Liver (tissue), 9 donors: ENCODE data around the gene INSIG2. TPM values are rescaled to one million over a fixed set of nuclear protein-coding genes. Genes with fewer than 3 reads are reported as not detected.

Experiments
- DNase-seq: peaks from one replicate; pipeline ENCODE4 v3.0.0-alpha.2; 2017; ENCODE audit warnings: low spot score
- H3K27ac ChIP-seq, 2 donors: one replicate each; pipeline ENCODE4 v1.7.0; 2013; ENCODE audit warnings: inconsistent platforms in 2 of 2, low read length in 2 of 2, control low read depth in 1 of 2, low read depth in 1 of 2, mild to moderate bottlenecking in 1 of 2
- H3K27me3 ChIP-seq, 4 donors: one replicate each; pipeline versions ENCODE4 v1.6.1 to v1.7.0; 2013; ENCODE audit warnings: low read length in 3 of 4, inconsistent platforms in 1 of 4, mild to moderate bottlenecking in 1 of 4, moderate library complexity in 1 of 4; ENCODE audit not compliant: control insufficient read depth in 4 of 4, insufficient read depth in 4 of 4
- H3K36me3 ChIP-seq, 4 donors: one replicate each; pipeline versions ENCODE4 v1.6.1 to v1.7.0; 2013; ENCODE audit warnings: low read length in 3 of 4, mild to moderate bottlenecking in 3 of 4, low read depth in 1 of 4, moderate library complexity in 1 of 4; ENCODE audit not compliant: control insufficient read depth in 4 of 4, insufficient read depth in 3 of 4
- H3K4me1 ChIP-seq, 4 donors: one replicate each; pipeline versions ENCODE4 v1.6.1 to v1.7.0; 2013; ENCODE audit warnings: low read length in 3 of 4, mild to moderate bottlenecking in 3 of 4, moderate library complexity in 1 of 4; ENCODE audit not compliant: control insufficient read depth in 4 of 4, insufficient read depth in 4 of 4
- H3K4me3 ChIP-seq, 3 donors: one replicate each; pipeline versions ENCODE4 v1.6.1 to v1.7.0; 2013; ENCODE audit warnings: low read length in 3 of 3, control low read depth in 1 of 3, low read depth in 1 of 3, mild to moderate bottlenecking in 1 of 3
- H3K9ac ChIP-seq, 2 donors: one replicate each; pipeline ENCODE4 v1.7.0; 2013; ENCODE audit warnings: low read length in 2 of 2, mild to moderate bottlenecking in 2 of 2, moderate library complexity in 2 of 2, control low read depth in 1 of 2, low read depth in 1 of 2
- H3K9me3 ChIP-seq, 4 donors: one replicate each; pipeline versions ENCODE4 v1.6.1 to v1.7.0; 2013; ENCODE audit warnings: low read length in 3 of 4; ENCODE audit not compliant: control insufficient read depth in 4 of 4
- EGR1 ChIP-seq, 2 donors: IDR thresholded peaks; 2 replicates each; pipeline ENCODE4 v1.6.1; 2016 to 2018; ENCODE audit warnings: antibody characterized with exemption in 2 of 2, low read depth in 2 of 2
- FOXA1 ChIP-seq: IDR thresholded peaks from 2 replicates; pipeline ENCODE4 v1.6.1; 2016; ENCODE audit warnings: antibody characterized with exemption
- FOXA2 ChIP-seq: IDR thresholded peaks from 2 replicates; pipeline ENCODE4 v1.6.1; 2016; ENCODE audit warnings: antibody characterized with exemption
- GABPA ChIP-seq, 2 donors: IDR thresholded peaks in 1 of 2; conservative IDR thresholded peaks in 1 of 2; 2 replicates each; pipeline ENCODE4 v1.6.1; 2016; ENCODE audit warnings: antibody characterized with exemption in 2 of 2, mild to moderate bottlenecking in 1 of 2, moderate library complexity in 1 of 2
- HNF4A ChIP-seq, 2 donors: conservative IDR thresholded peaks; 2 replicates each; pipeline ENCODE4 v1.6.1; 2016; ENCODE audit warnings: antibody characterized with exemption in 2 of 2, mild to moderate bottlenecking in 2 of 2
- HNF4G ChIP-seq: IDR thresholded peaks from 2 replicates; pipeline ENCODE4 v1.6.1; 2016; ENCODE audit warnings: antibody characterized with exemption
- NR2F2 ChIP-seq: IDR thresholded peaks from 2 replicates; pipeline ENCODE4 v1.6.1; 2016; ENCODE audit warnings: antibody characterized with exemption
- RAD21 ChIP-seq, 2 donors: IDR thresholded peaks; 2 replicates each; pipeline ENCODE4 v1.6.1; 2016; ENCODE audit warnings: antibody characterized with exemption in 2 of 2, mild to moderate bottlenecking in 2 of 2
- RXRA ChIP-seq, 2 donors: IDR thresholded peaks; 2 replicates each; pipeline ENCODE4 v1.6.1; 2017 to 2018; ENCODE audit warnings: antibody characterized with exemption in 2 of 2, mild to moderate bottlenecking in 1 of 2
- SP1 ChIP-seq: IDR thresholded peaks from 2 replicates; pipeline ENCODE4 v1.6.1; 2018; ENCODE audit warnings: antibody characterized with exemption, mild to moderate bottlenecking
- TAF1 ChIP-seq: conservative IDR thresholded peaks from 2 replicates; pipeline ENCODE4 v1.6.1; 2016; ENCODE audit warnings: antibody characterized with exemption, mild to moderate bottlenecking
- WGBS: extraction: QIAGEN DNeasy Blood & Tissue Kit; methylation state at CpG from one replicate; pipeline ENCODE4 v1.1.7; 2013; 5-methylcytosine and 5-hydroxymethylcytosine counted together
- polyA plus RNA-seq, 2 donors: library from polyadenylated mRNA; stranded (reverse) in 1 of 2; unstranded in 1 of 2; fragments of 200-250 nt in 1 of 2; fragments of >200 nt in 1 of 2; fragmentation: Nextera tagmentation in 1 of 2; extraction: Ambion mirVana in 1 of 2; gene quantifications; one replicate each; pipeline versions ENCODE4 v1.2.1 to v1.2.3, GENCODE V29; 2013 to 2015
- total RNA-seq, 2 donors: library from RNA; depleted of rRNA; stranded (reverse); fragments of >200 nt; gene quantifications; one replicate each; pipeline ENCODE4 v1.2.3, GENCODE V29; 2014
- TF ChIP-seq, protein P1 (sequence below): IDR thresholded peaks from 2 replicates; pipeline ENCODE4 v1.6.1; 2016; ENCODE audit warnings: antibody characterized with exemption
- TF ChIP-seq, protein P2 (sequence below): IDR thresholded peaks from 2 replicates; pipeline ENCODE4 v1.6.1; 2016; ENCODE audit warnings: antibody characterized with exemption, mild to moderate bottlenecking
- TF ChIP-seq, protein P3 (sequence below): fragments of 150-350 bp; IDR thresholded peaks from 2 replicates; pipeline ENCODE4 v1.5.1; 2017; ENCODE audit warnings: improper control_type of control experiment, low read depth, low read length; ENCODE audit not compliant: missing input control
- TF ChIP-seq, protein P4 (sequence below): IDR thresholded peaks from 2 replicates; pipeline ENCODE4 v1.6.1; 2016; ENCODE audit warnings: antibody characterized with exemption
- TF ChIP-seq, protein P5 (sequence below): IDR thresholded peaks from 2 replicates; pipeline ENCODE4 v1.6.1; 2016; ENCODE audit warnings: antibody characterized with exemption
- donor health status: healthy.
- donor health status: healthy.
- donor health status: healthy.
- donor health status: healthy.
- donor health status: healthy.

INSIG2 gene
- total and polyA plus RNA-seq, 4 donors = 11.3 to 18.5 (median 15.6) TPM

DNA sequence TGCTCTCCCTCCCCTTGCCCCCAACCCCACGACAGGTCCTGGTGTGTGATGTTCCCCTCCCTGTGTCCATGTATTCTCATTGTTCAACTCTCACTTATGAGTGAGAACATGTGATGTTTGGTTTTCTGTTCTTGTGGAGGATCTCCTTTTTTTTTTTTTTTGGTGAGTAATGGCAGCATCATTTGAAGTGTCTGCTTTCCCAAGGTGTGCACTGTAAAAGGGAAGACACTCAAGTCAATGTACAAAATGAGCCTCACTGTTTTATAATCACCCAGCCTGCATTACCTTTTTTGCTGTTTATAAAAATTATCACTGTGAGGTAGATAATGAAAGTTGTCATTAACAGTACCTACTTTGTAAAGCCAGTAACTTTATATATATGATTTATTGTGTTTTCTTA is 56.9 kb downstream of the INSIG2 start:
- Histone ChIP-seq H3K27ac (peak overlapping the region; percentile 82 to 94), H3K9me3 (no peaks in the 10 kb centered on the region), H3K4me1 (peaks cover 0 to 31% (median 7%) of the 10 kb centered on the region in 4 donors), H3K36me3 (no peaks in the 10 kb centered on the region), H3K9ac (peak overlapping the region in 1 of 2 donors; percentile 79), H3K27me3 (no peaks in the 10 kb centered on the region), H3K4me3 (no peak overlapping the region)
- TF ChIP-seq HNF4G (no peak), SP1 (no peak), FOXA2 (no peak), TAF1 (no peak), GABPA (IDR thresholded peaks at IDR 0.05 in 1 of 2, conservative IDR thresholded peaks at IDR 0.05 in 1 of 2) (no peak), NR2F2 (no peak), HNF4A (conservative IDR thresholded peaks at IDR 0.05) (no peak), RXRA (IDR thresholded peaks at IDR 0.05) (no peak), FOXA1 (no peak), RAD21 (IDR thresholded peaks at IDR 0.05) (no peak), EGR1 (IDR thresholded peaks at IDR 0.05; ENCODE audit: low read depth in 2 of 2) (no peak)
- TF ChIP-seq, protein P1, sequence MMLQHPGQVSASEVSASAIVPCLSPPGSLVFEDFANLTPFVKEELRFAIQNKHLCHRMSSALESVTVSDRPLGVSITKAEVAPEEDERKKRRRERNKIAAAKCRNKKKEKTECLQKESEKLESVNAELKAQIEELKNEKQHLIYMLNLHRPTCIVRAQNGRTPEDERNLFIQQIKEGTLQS = no peak
- TF ChIP-seq, protein P2, sequence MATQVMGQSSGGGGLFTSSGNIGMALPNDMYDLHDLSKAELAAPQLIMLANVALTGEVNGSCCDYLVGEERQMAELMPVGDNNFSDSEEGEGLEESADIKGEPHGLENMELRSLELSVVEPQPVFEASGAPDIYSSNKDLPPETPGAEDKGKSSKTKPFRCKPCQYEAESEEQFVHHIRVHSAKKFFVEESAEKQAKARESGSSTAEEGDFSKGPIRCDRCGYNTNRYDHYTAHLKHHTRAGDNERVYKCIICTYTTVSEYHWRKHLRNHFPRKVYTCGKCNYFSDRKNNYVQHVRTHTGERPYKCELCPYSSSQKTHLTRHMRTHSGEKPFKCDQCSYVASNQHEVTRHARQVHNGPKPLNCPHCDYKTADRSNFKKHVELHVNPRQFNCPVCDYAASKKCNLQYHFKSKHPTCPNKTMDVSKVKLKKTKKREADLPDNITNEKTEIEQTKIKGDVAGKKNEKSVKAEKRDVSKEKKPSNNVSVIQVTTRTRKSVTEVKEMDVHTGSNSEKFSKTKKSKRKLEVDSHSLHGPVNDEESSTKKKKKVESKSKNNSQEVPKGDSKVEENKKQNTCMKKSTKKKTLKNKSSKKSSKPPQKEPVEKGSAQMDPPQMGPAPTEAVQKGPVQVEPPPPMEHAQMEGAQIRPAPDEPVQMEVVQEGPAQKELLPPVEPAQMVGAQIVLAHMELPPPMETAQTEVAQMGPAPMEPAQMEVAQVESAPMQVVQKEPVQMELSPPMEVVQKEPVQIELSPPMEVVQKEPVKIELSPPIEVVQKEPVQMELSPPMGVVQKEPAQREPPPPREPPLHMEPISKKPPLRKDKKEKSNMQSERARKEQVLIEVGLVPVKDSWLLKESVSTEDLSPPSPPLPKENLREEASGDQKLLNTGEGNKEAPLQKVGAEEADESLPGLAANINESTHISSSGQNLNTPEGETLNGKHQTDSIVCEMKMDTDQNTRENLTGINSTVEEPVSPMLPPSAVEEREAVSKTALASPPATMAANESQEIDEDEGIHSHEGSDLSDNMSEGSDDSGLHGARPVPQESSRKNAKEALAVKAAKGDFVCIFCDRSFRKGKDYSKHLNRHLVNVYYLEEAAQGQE = no peak
- TF ChIP-seq, protein P3, sequence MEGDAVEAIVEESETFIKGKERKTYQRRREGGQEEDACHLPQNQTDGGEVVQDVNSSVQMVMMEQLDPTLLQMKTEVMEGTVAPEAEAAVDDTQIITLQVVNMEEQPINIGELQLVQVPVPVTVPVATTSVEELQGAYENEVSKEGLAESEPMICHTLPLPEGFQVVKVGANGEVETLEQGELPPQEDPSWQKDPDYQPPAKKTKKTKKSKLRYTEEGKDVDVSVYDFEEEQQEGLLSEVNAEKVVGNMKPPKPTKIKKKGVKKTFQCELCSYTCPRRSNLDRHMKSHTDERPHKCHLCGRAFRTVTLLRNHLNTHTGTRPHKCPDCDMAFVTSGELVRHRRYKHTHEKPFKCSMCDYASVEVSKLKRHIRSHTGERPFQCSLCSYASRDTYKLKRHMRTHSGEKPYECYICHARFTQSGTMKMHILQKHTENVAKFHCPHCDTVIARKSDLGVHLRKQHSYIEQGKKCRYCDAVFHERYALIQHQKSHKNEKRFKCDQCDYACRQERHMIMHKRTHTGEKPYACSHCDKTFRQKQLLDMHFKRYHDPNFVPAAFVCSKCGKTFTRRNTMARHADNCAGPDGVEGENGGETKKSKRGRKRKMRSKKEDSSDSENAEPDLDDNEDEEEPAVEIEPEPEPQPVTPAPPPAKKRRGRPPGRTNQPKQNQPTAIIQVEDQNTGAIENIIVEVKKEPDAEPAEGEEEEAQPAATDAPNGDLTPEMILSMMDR = no peak
- TF ChIP-seq, protein P4, sequence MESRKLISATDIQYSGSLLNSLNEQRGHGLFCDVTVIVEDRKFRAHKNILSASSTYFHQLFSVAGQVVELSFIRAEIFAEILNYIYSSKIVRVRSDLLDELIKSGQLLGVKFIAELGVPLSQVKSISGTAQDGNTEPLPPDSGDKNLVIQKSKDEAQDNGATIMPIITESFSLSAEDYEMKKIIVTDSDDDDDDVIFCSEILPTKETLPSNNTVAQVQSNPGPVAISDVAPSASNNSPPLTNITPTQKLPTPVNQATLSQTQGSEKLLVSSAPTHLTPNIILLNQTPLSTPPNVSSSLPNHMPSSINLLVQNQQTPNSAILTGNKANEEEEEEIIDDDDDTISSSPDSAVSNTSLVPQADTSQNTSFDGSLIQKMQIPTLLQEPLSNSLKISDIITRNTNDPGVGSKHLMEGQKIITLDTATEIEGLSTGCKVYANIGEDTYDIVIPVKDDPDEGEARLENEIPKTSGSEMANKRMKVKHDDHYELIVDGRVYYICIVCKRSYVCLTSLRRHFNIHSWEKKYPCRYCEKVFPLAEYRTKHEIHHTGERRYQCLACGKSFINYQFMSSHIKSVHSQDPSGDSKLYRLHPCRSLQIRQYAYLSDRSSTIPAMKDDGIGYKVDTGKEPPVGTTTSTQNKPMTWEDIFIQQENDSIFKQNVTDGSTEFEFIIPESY = no peak
- DNase-seq = no peak
- WGBS = 81% methylated on average over 1 of the region's 1 CpG

DNA sequence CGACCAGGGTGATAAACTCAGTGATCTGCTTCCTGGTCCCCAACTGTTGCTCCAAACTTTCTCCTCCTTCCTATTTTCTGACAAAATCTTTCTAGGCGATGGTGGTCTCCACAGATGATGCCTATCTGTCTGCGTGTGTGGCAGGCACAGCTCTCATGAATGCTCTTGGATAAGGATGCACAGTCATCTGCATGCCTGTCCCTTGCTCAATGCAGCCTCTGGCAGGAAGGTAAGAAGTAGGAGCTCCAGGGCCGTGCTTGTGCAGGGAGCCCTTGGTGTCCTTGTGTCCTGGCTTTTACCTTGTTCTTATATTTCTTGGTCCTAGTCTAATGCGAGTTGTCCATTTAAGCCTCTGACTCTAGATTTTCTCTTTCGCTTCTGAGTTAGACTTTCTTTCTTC is 57.5 kb downstream of the INSIG2 start:
- no peak for DNase-seq
- H3K36me3 ChIP-seq = no peaks in the 10 kb centered on the region
- H3K9ac ChIP-seq = peak overlapping the region; percentile 21 to 79
- TF ChIP-seq HNF4G (no peak), TAF1 (no peak)
- TF ChIP-seq, protein P5, sequence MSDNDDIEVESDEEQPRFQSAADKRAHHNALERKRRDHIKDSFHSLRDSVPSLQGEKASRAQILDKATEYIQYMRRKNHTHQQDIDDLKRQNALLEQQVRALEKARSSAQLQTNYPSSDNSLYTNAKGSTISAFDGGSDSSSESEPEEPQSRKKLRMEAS = no peak
- TF ChIP-seq, protein P3 = no peak
- no peaks in the 10 kb centered on the region for H3K27me3 ChIP-seq
- H3K9me3 ChIP-seq = no peaks in the 10 kb centered on the region
- H3K27ac ChIP-seq = peak overlapping the region; percentile 82 to 94
- WGBS = 62% methylated on average over 6 of the region's 6 CpGs
- H3K4me1 ChIP-seq = peaks cover 0 to 31% (median 7%) of the 10 kb centered on the region in 4 donors
- peak overlapping the region; percentile 3 to 41 (median 13) for H3K4me3 ChIP-seq
